IPS-20b (cell line): ENCODE measurements around the gene MOB3B.
A peak's percentile ranks its signal among the peaks of the same experiment; 100 is the strongest.
"Not testable (repeated sequence)": the region's sequence is repeated elsewhere in the genome, so short reads cannot be mapped to it uniquely, and the experiment has no call there.

Experiments
- H3K27ac ChIP-seq: one replicate; pipeline ENCODE4 v1.5.1; 2013; ENCODE audit warnings: low read length
- H3K27me3 ChIP-seq: 2 replicates; pipeline ENCODE4 v1.6.1; 2013; ENCODE audit warnings: mild to moderate bottlenecking, low read length, inconsistent platforms; ENCODE audit not compliant: insufficient read depth
- H3K36me3 ChIP-seq: 2 replicates; pipeline ENCODE4 v1.6.1; 2013; ENCODE audit warnings: low read depth, mild to moderate bottlenecking, inconsistent platforms, low read length, moderate library complexity; ENCODE audit not compliant: insufficient read depth
- H3K4me1 ChIP-seq: 2 replicates; pipeline ENCODE4 v1.6.1; 2013; ENCODE audit warnings: mild to moderate bottlenecking, control low read depth, inconsistent platforms, low read length, moderate library complexity; ENCODE audit not compliant: insufficient read depth
- H3K4me3 ChIP-seq: 2 replicates; pipeline ENCODE4 v1.5.1; 2013; ENCODE audit warnings: mild to moderate bottlenecking, low read length, inconsistent platforms
- H3K9ac ChIP-seq: 2 replicates; pipeline ENCODE4 v1.6.1; 2013; ENCODE audit warnings: low read depth, mild to moderate bottlenecking, inconsistent platforms, low read length, moderate library complexity
- H3K9me3 ChIP-seq: 2 replicates; pipeline ENCODE4 v1.6.1; 2013; ENCODE audit warnings: mild to moderate bottlenecking, low read depth, low read length, inconsistent platforms; ENCODE audit not compliant: insufficient read depth

Gene MOB3B

GRCh38 chr9:27427272-27427643 lies 102.4 kb downstream of the MOB3B start:
- Histone ChIP-seq H3K9ac (no peak overlapping the region), H3K27me3 (no peaks in the 10 kb centered on the region), H3K9me3 (no peaks in the 10 kb centered on the region), H3K36me3 (no peaks in the 10 kb centered on the region), H3K27ac (no peak overlapping the region), H3K4me3 (no peak overlapping the region), H3K4me1 (peaks cover 46% of the 10 kb centered on the region)

- H3K9me3 ChIP-seq: no peaks in the 10 kb centered on the region
- peak overlapping the region; percentile 33 for H3K27ac ChIP-seq
- H3K4me3 ChIP-seq: no peak overlapping the region
- no peaks in the 10 kb centered on the region for H3K36me3 ChIP-seq
- no peaks in the 10 kb centered on the region for H3K27me3 ChIP-seq
- H3K4me1 ChIP-seq: peaks cover 41% of the 10 kb centered on the region
- H3K9ac ChIP-seq: no peak overlapping the region
Observed at GRCh38 chr9:27426511-27427271, 102.9 kb downstream of the MOB3B start.

GRCh38 chr9:27425827-27426510 lies 103.6 kb downstream of the MOB3B start:
- no peaks in the 10 kb centered on the region for H3K27me3 ChIP-seq
- no peaks in the 10 kb centered on the region for H3K36me3 ChIP-seq
- no peaks in the 10 kb centered on the region for H3K9me3 ChIP-seq
- no peak overlapping the region for H3K27ac ChIP-seq
- H3K9ac ChIP-seq: no peak overlapping the region
- peaks cover 34% of the 10 kb centered on the region for H3K4me1 ChIP-seq
- no peak overlapping the region for H3K4me3 ChIP-seq

- Histone ChIP-seq H3K9me3 (no peaks in the 10 kb centered on the region), H3K4me1 (peaks cover 27% of the 10 kb centered on the region), H3K9ac (no peak overlapping the region), H3K27me3 (no peaks in the 10 kb centered on the region), H3K36me3 (no peaks in the 10 kb centered on the region), H3K27ac (no peak overlapping the region), H3K4me3 (no peak overlapping the region)
Observed at GRCh38 chr9:27423915-27424710, 105.5 kb downstream of the MOB3B start.

GRCh38 chr9:27422279-27422834 lies 107.3 kb downstream of the MOB3B start:
- Histone ChIP-seq H3K27me3 (no peaks in the 10 kb centered on the region), H3K27ac (no peak overlapping the region), H3K9me3 (no peaks in the 10 kb centered on the region), H3K4me1 (peaks cover 18% of the 10 kb centered on the region), H3K9ac (no peak overlapping the region), H3K36me3 (no peaks in the 10 kb centered on the region), H3K4me3 (no peak overlapping the region)

- Histone ChIP-seq H3K4me3 (no peak overlapping the region), H3K36me3 (no peaks in the 10 kb centered on the region), H3K9me3 (no peaks in the 10 kb centered on the region), H3K9ac (no peak overlapping the region), H3K27ac (no peak overlapping the region), H3K27me3 (no peaks in the 10 kb centered on the region), H3K4me1 (peaks cover 10% of the 10 kb centered on the region)
Observed at GRCh38 chr9:27421577-27421976, 108.0 kb downstream of the MOB3B start.

- H3K9ac ChIP-seq, H3K27me3 ChIP-seq, H3K36me3 ChIP-seq, H3K4me3 ChIP-seq, H3K27ac ChIP-seq, H3K4me1 ChIP-seq, H3K9me3 ChIP-seq: not testable (repeated sequence)
Observed at GRCh38 chr9:27419558-27419957, 110.1 kb downstream of the MOB3B start.

- Histone ChIP-seq H3K9ac (no peak overlapping the region), H3K4me3 (no peak overlapping the region), H3K9me3 (no peaks in the 10 kb centered on the region), H3K27me3 (no peaks in the 10 kb centered on the region), H3K36me3 (no peaks in the 10 kb centered on the region), H3K4me1 (peaks cover 10% of the 10 kb centered on the region), H3K27ac (no peak overlapping the region)
Observed at GRCh38 chr9:27414220-27414761, 115.3 kb downstream of the MOB3B start.

- H3K27ac ChIP-seq: no peak overlapping the region
- H3K9me3 ChIP-seq: no peaks in the 10 kb centered on the region
- peaks cover 10% of the 10 kb centered on the region for H3K4me1 ChIP-seq
- H3K4me3 ChIP-seq: no peak overlapping the region
- no peaks in the 10 kb centered on the region for H3K27me3 ChIP-seq
- no peaks in the 10 kb centered on the region for H3K36me3 ChIP-seq
- no peak overlapping the region for H3K9ac ChIP-seq
Observed at GRCh38 chr9:27413511-27414219, 115.9 kb downstream of the MOB3B start.

GRCh38 chr9:27412963-27413362 lies 116.7 kb downstream of the MOB3B start:
- H3K27ac ChIP-seq: no peak overlapping the region
- H3K9me3 ChIP-seq: no peaks in the 10 kb centered on the region
- H3K27me3 ChIP-seq: no peaks in the 10 kb centered on the region
- peaks cover 10% of the 10 kb centered on the region for H3K4me1 ChIP-seq
- no peaks in the 10 kb centered on the region for H3K36me3 ChIP-seq
- no peak overlapping the region for H3K9ac ChIP-seq
- no peak overlapping the region for H3K4me3 ChIP-seq

- Histone ChIP-seq H3K36me3 (no peaks in the 10 kb centered on the region), H3K27ac (no peak overlapping the region), H3K9me3 (no peaks in the 10 kb centered on the region), H3K27me3 (no peaks in the 10 kb centered on the region), H3K9ac (no peak overlapping the region), H3K4me3 (no peak overlapping the region), H3K4me1 (peaks cover 10% of the 10 kb centered on the region)
Observed at GRCh38 chr9:27412081-27412480, 117.5 kb downstream of the MOB3B start.
